HepG2 (cell line): ENCODE results near the gene ARHGDIA. TPM values are rescaled to one million over a fixed set of nuclear protein-coding genes. Genes with fewer than 3 reads are reported as not detected.

Source experiments
- AGO1 ChIP-seq: fragments of 200-400 bp; formaldehyde crosslinking; IDR thresholded peaks from 2 replicates; pipeline ENCODE4 v1.6.1; 2017; ENCODE audit warnings: mild to moderate bottlenecking, low read depth, low read length, moderate library complexity; ENCODE audit not compliant: poor library complexity, severe bottlenecking
- CHCHD3 ChIP-seq: sonication (generic); formaldehyde crosslinking; IDR thresholded peaks from 2 replicates; pipeline ENCODE4 v1.8.0; 2022; ENCODE audit warnings: mild to moderate bottlenecking, missing genetic modification reagents, moderate library complexity
- ELF1 ChIP-seq: sonication (generic); formaldehyde crosslinking; IDR thresholded peaks from 2 replicates; pipeline ENCODE4 v1.4.0; 2020; ENCODE audit warnings: missing genetic modification reagents
- HNRNPK ChIP-seq: fragments of 200-400 bp; formaldehyde crosslinking; IDR thresholded peaks from 2 replicates; pipeline ENCODE4 v1.6.1; 2018; ENCODE audit warnings: low read length, low read depth, moderate library complexity, mild to moderate bottlenecking; ENCODE audit not compliant: poor library complexity, severe bottlenecking
- KDM1A ChIP-seq: IDR thresholded peaks from 2 replicates; pipeline ENCODE4 v1.6.1; 2016; ENCODE audit warnings: missing compliant biosample characterization
- MEIS1 ChIP-seq: sonication (generic); formaldehyde crosslinking; IDR thresholded peaks from 2 replicates; pipeline ENCODE4 v1.9.0; 2021; ENCODE audit warnings: mild to moderate bottlenecking, missing genetic modification reagents, moderate library complexity, borderline replicate concordance
- NR0B2 ChIP-seq: sonication (generic); formaldehyde crosslinking; IDR thresholded peaks from 2 replicates; pipeline ENCODE4 v1.4.0; 2020; ENCODE audit warnings: mild to moderate bottlenecking, missing genetic modification reagents
- SP5 ChIP-seq: IDR thresholded peaks from 2 replicates; pipeline ENCODE4 v1.6.1; 2016; ENCODE audit warnings: low read depth, borderline replicate concordance
- TCF7 ChIP-seq: sonication (generic); IDR thresholded peaks from 2 replicates; pipeline ENCODE4 v1.6.1; 2016; ENCODE audit warnings: antibody characterized with exemption, low read depth
- UBTF ChIP-seq: sonication (generic); formaldehyde crosslinking; IDR thresholded peaks from 2 replicates; pipeline ENCODE4 v1.4.0; 2020; ENCODE audit warnings: mild to moderate bottlenecking, missing genetic modification reagents
- YEATS4 ChIP-seq: sonication (generic); formaldehyde crosslinking; IDR thresholded peaks from 2 replicates; pipeline ENCODE4 v1.4.0; 2020; ENCODE audit warnings: missing genetic modification reagents, borderline replicate concordance
- ZNF335 ChIP-seq: sonication (generic); formaldehyde crosslinking; IDR thresholded peaks from 2 replicates; pipeline ENCODE4 v1.4.0; 2020; ENCODE audit warnings: missing genetic modification reagents
- ZNF704 ChIP-seq: sonication (generic); formaldehyde crosslinking; IDR thresholded peaks from 2 replicates; pipeline ENCODE4 v1.8.1; 2023; ENCODE audit warnings: mild to moderate bottlenecking, inconsistent platforms, moderate library complexity, missing genetic modification reagents, borderline replicate concordance
- ZNF761 ChIP-seq: sonication (generic); formaldehyde crosslinking; conservative IDR thresholded peaks from 2 replicates; pipeline ENCODE4 v1.4.0; 2020; ENCODE audit warnings: mild to moderate bottlenecking, missing genetic modification reagents
- ZNF777 ChIP-seq: sonication (generic); formaldehyde crosslinking; IDR thresholded peaks from 2 replicates; pipeline ENCODE4 v1.4.0; 2020; ENCODE audit warnings: missing genetic modification reagents
- ZSCAN25 ChIP-seq: sonication (generic); formaldehyde crosslinking; IDR thresholded peaks from 2 replicates; pipeline ENCODE4 v1.8.0; 2022; ENCODE audit warnings: mild to moderate bottlenecking, missing genetic modification reagents
- ZSCAN29 ChIP-seq: sonication (generic); formaldehyde crosslinking; conservative IDR thresholded peaks from 2 replicates; pipeline ENCODE4 v1.4.0; 2020; ENCODE audit warnings: mild to moderate bottlenecking, missing genetic modification reagents
- polyA plus RNA-seq, 8 experiments: library from polyadenylated mRNA; depleted of rRNA in 3 of 8; stranded (reverse) in 7 of 8; unstranded in 1 of 8; fragments of >200 nt; fragmentation: Illumina TruSeq in 4 of 8; extraction: Trizol in 4 of 8; gene quantifications; 2 replicates each; pipeline versions ENCODE4 v1.2.1 to v1.2.3, GENCODE V29; 2011 to 2016; ENCODE audit warnings: low read depth in 4 of 8, missing spikeins in 1 of 8, mixed read lengths in 1 of 8; ENCODE audit not compliant: insufficient read depth in 1 of 8
- total RNA-seq, 5 experiments: library from RNA; depleted of rRNA; stranded (reverse); fragments of >200 nt; fragmentation: Illumina TruSeq; extraction: Trizol; gene quantifications; 2 replicates each; pipeline ENCODE4 v1.2.3, GENCODE V29; 2016; ENCODE audit warnings: low read depth in 1 of 5
- TF ChIP-seq, protein P1 (sequence below): IDR thresholded peaks from 2 replicates; pipeline ENCODE4 v1.6.1; 2016; ENCODE audit warnings: mild to moderate bottlenecking
- TF ChIP-seq, protein P2 (sequence below): sonication (generic); formaldehyde crosslinking; IDR thresholded peaks from 2 replicates; pipeline ENCODE4 v1.4.0; 2020; ENCODE audit warnings: mild to moderate bottlenecking, missing genetic modification reagents
- TF ChIP-seq, protein P3 (sequence below), 2 experiments: sonication (generic) in 1 of 2; formaldehyde crosslinking in 1 of 2; IDR thresholded peaks; 2 replicates each; pipeline versions ENCODE4 v1.4.0 to v1.6.1; 2018 to 2020; ENCODE audit warnings: missing genetic modification reagents in 2 of 2, borderline replicate concordance in 1 of 2, low read depth in 1 of 2, mild to moderate bottlenecking in 1 of 2, missing biosample characterization in 1 of 2

ARHGDIA gene
- total and polyA plus RNA-seq, 2 of the 13 experiments (the other 11 are each of a cell fraction or from before 2014, with no cell fraction given): 40.0 to 64.0 TPM

- peak; percentile 93 for TF ChIP-seq ELF1 (CRISPR knock-in tag)
- TF ChIP-seq HNRNPK: peak; percentile 55
- TF ChIP-seq ZNF777: 0 out of 2 replicates have a peak, but pooled peaks have one; percentile 44
- TF ChIP-seq KDM1A (CRISPR knock-in tag): no peak
- TF ChIP-seq ZNF335 (CRISPR knock-in tag): no peak
- TF ChIP-seq CHCHD3 (CRISPR knock-in tag): peak; percentile 41; the same call in 1 of the 2 replicates
- TF ChIP-seq, protein P1, sequence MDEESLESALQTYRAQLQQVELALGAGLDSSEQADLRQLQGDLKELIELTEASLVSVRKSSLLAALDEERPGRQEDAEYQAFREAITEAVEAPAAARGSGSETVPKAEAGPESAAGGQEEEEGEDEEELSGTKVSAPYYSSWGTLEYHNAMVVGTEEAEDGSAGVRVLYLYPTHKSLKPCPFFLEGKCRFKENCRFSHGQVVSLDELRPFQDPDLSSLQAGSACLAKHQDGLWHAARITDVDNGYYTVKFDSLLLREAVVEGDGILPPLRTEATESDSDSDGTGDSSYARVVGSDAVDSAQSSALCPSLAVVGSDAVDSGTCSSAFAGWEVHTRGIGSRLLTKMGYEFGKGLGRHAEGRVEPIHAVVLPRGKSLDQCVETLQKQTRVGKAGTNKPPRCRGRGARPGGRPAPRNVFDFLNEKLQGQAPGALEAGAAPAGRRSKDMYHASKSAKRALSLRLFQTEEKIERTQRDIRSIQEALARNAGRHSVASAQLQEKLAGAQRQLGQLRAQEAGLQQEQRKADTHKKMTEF (CRISPR knock-in tag): peak; percentile 13; the same call in 1 of the 2 replicates
- TF ChIP-seq MEIS1: peak; percentile 73; the same call in 1 of the 2 replicates
- TF ChIP-seq NR0B2: peak; percentile 31; the same call in 1 of the 2 replicates
- TF ChIP-seq ZSCAN29 (CRISPR knock-in tag): peak; percentile 93; the same call in 1 of the 2 replicates
- TF ChIP-seq ZNF761 (CRISPR knock-in tag): 0 out of 2 replicates have a peak, but pooled peaks have one; percentile 14
- TF ChIP-seq AGO1: peak; percentile 79
- TF ChIP-seq YEATS4 (CRISPR knock-in tag): peak; percentile 12; the same call in 1 of the 2 replicates
- TF ChIP-seq TCF7: no peak
- TF ChIP-seq, protein P2, sequence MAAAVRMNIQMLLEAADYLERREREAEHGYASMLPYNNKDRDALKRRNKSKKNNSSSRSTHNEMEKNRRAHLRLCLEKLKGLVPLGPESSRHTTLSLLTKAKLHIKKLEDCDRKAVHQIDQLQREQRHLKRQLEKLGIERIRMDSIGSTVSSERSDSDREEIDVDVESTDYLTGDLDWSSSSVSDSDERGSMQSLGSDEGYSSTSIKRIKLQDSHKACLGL: peak; percentile 37; the same call in 1 of the 2 replicates
- peak; percentile 78; the same call in 1 of the 2 replicates for TF ChIP-seq UBTF (CRISPR knock-in tag)
- TF ChIP-seq SP5 (CRISPR knock-in tag): peak; percentile 66
- TF ChIP-seq ZSCAN25 (CRISPR knock-in tag): peak; percentile 37; the same call in 1 of the 2 replicates
- 0 out of 2 replicates have a peak, but pooled peaks have one; percentile 76 for TF ChIP-seq ZNF704
- TF ChIP-seq, protein P3, sequence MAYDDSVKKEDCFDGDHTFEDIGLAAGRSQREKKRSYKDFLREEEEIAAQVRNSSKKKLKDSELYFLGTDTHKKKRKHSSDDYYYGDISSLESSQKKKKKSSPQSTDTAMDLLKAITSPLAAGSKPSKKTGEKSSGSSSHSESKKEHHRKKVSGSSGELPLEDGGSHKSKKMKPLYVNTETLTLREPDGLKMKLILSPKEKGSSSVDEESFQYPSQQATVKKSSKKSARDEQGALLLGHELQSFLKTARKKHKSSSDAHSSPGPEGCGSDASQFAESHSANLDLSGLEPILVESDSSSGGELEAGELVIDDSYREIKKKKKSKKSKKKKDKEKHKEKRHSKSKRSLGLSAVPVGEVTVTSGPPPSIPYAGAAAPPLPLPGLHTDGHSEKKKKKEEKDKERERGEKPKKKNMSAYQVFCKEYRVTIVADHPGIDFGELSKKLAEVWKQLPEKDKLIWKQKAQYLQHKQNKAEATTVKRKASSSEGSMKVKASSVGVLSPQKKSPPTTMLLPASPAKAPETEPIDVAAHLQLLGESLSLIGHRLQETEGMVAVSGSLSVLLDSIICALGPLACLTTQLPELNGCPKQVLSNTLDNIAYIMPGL (CRISPR knock-in tag; IDR thresholded peaks at IDR 0.05; ENCODE audit: borderline replicate concordance in 1 of 2, low read depth in 1 of 2): peak; percentile 10 to 45; a peak in 1 of 4 replicates
Measured at GRCh38 chr17:81917565-81918332, 46.6 kb upstream of the ARHGDIA start, which contains the start of gene SIRT7 (continued).
